Activated CD8-positive, alpha-beta T cell treated with anti-CD3 and anti-CD28 coated beads, Interleukin-2, amount 10 ng/mL, durations not matched to agents 7 days and 5 days (primary cell): ENCODE results near the gene ZNF850. TPM values are rescaled to one million over a fixed set of nuclear protein-coding genes. Genes with fewer than 3 reads are reported as not detected.
"Not testable (repeated sequence)": the region's sequence is repeated elsewhere in the genome, so short reads cannot be mapped to it uniquely, and the experiment has no call there.

Experiments used
- ATAC-seq: fragments of 150-1000 bp; cut with Tn5 transposase; one replicate; pipeline ENCODE4 v1.10.0; 2021; ENCODE audit warnings: moderate library complexity
- CTCF ChIA-PET: fragments of 350-600 bp; sonication (Branson Sonifier 250); formaldehyde crosslinking; loops from one replicate; lab custom pipeline; 2021; ENCODE audit warnings: antibody characterized with exemption; lab: Charles Lee
- POLR2A ChIA-PET: fragments of 350-600 bp; sonication (Branson Sonifier 250); formaldehyde crosslinking; loops from one replicate; lab custom pipeline; 2021; ENCODE audit warnings: antibody characterized with exemption; lab: Charles Lee
- DNase-seq: peaks from one replicate; pipeline ENCODE4 v3.0.0-alpha.2; 2020
- H3K27ac Mint-ChIP-seq: one replicate; pipeline ENCODE4 v1.8.0; 2021; ENCODE audit warnings: mild to moderate bottlenecking, mixed read lengths
- H3K27me3 Mint-ChIP-seq: one replicate; pipeline ENCODE4 v1.8.0; 2021; ENCODE audit warnings: low read depth, mixed read lengths
- H3K36me3 Mint-ChIP-seq: one replicate; pipeline ENCODE4 v1.8.0; 2021; ENCODE audit warnings: low read depth, mixed read lengths
- H3K4me1 Mint-ChIP-seq: one replicate; pipeline ENCODE4 v1.8.0; 2021; ENCODE audit warnings: low read depth, mixed read lengths
- H3K4me3 Mint-ChIP-seq: one replicate; pipeline ENCODE4 v1.8.0; 2021; ENCODE audit warnings: mild to moderate bottlenecking, mixed read lengths
- H3K9me3 Mint-ChIP-seq: one replicate; pipeline ENCODE4 v1.8.0; 2022; ENCODE audit warnings: mixed read lengths; ENCODE audit not compliant: insufficient read depth
- total RNA-seq, 2 experiments: library from RNA; stranded (reverse); gene quantifications; one replicate each; pipeline ENCODE4 v1.2.3, GENCODE V29; 2021

Gene ZNF850
- total RNA-seq, 2 experiments from 2014 or later: 9.8 to 12.5 TPM

GRCh38 chr19:36750066-36750691 lies 22.4 kb downstream of the ZNF850 start:
- H3K27ac Mint-ChIP-seq: no peak overlapping the region
- H3K9me3 Mint-ChIP-seq: peaks cover 67% of the 10 kb centered on the region
- H3K36me3 Mint-ChIP-seq: peaks cover 93% of the 10 kb centered on the region
- DNase-seq (no peak), ATAC-seq (no peak)
- H3K4me3 Mint-ChIP-seq: no peak overlapping the region
- ChIA-PET POLR2A (interaction anchor here (0.7 kb wide), 1 partner anchor 23 kb away, joined by 3 read pairs; the partner anchor contains the start of gene ZNF850), CTCF (no interaction called here)
- no peaks in the 10 kb centered on the region for H3K4me1 Mint-ChIP-seq
- no peaks in the 10 kb centered on the region for H3K27me3 Mint-ChIP-seq

GRCh38 chr19:36749613-36750012 lies 23.0 kb downstream of the ZNF850 start:
- Mint-ChIP-seq H3K36me3 (peaks cover 92% of the 10 kb centered on the region), H3K9me3 (peaks cover 70% of the 10 kb centered on the region)
- H3K4me3 Mint-ChIP-seq, H3K4me1 Mint-ChIP-seq, H3K27ac Mint-ChIP-seq, H3K27me3 Mint-ChIP-seq, DNase-seq, ATAC-seq, CTCF ChIA-PET: not testable (repeated sequence)
- POLR2A ChIA-PET: interaction anchor here (0.7 kb wide), 1 partner anchor 23 kb away, joined by 3 read pairs; the partner anchor contains the start of gene ZNF850

DNA sequence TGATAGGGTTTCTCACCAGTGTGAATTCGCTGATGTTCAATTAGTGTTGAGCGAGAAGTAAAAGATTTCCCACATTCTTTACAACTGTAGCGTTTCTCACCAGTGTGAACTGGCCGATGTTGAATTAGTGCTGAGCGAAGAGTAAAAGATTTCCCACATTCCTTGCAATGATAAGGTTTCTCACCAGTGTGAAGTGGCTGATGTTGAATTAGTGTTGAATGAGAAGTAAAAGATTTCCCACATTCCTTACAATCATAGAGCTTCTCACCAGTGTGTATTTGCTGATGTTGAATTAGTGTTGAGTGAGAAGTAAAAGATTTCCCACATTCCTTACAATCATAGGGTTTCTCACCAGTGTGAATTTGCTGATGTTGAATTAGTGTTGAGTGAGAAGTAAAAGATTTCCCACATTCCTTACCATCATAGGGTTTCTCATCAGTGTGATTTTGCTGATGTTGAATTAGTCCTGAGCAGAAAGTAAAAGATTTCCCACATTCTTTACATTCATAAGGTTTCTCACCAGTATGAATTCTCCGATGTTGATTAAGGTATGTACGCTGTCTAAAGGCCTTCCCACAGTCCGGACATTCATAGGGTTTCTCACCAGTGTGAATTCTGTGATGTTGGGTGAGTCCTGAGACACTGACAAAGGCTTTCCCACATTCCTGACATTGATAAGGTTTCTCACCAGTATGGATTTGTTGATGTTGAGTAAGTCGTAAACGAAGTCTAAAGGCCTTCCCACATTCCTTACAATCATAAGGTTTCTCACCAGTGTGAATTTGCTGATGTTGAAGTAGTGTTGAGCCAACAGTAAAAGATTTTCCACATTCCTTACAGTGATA lies 24.0 kb downstream of the ZNF850 start:
- DNase-seq (no peak), ATAC-seq (no peak)
- CTCF ChIA-PET: no interaction called here
- Mint-ChIP-seq H3K4me3 (no peak overlapping the region), H3K36me3 (peaks cover 88% of the 10 kb centered on the region), H3K27ac (no peak overlapping the region), H3K27me3 (no peaks in the 10 kb centered on the region), H3K9me3 (peaks cover 65% of the 10 kb centered on the region), H3K4me1 (no peaks in the 10 kb centered on the region)
- POLR2A ChIA-PET: no interaction called here

DNA sequence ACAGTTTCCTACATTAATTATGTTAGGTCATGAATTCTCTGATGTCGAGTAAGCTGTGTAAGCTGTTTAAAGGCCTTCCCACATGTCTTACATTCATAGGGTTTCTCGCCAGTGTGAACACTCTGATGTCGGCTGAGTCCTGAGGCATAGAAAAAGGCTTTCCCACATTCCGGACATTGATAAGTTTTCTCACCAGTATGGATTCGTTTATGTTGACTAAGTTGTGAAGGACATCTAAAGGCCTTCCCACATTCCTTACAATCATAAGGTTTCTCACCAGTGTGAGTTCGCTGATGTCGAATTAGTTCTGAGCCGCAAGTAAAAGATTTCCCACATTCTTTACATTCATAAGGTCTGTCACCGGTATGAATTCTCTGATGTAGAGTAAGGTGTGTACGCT lies 24.9 kb downstream of the ZNF850 start:
- H3K36me3 Mint-ChIP-seq: peaks cover 85% of the 10 kb centered on the region
- no peaks in the 10 kb centered on the region for H3K27me3 Mint-ChIP-seq
- H3K4me1 Mint-ChIP-seq: no peaks in the 10 kb centered on the region
- POLR2A ChIA-PET: interaction anchor here (0.7 kb wide), 1 partner anchor 27 kb away, joined by 3 read pairs; no protein-coding TSS in a partner anchor
- no peak overlapping the region for H3K4me3 Mint-ChIP-seq
- no peak overlapping the region for H3K27ac Mint-ChIP-seq
- ATAC-seq (no peak), DNase-seq (no peak)
- H3K9me3 Mint-ChIP-seq: peaks cover 68% of the 10 kb centered on the region
- CTCF ChIA-PET: no interaction called here

- no peak overlapping the region for H3K27ac Mint-ChIP-seq
- H3K36me3 Mint-ChIP-seq: peaks cover 73% of the 10 kb centered on the region
- H3K27me3 Mint-ChIP-seq: no peaks in the 10 kb centered on the region
- POLR2A ChIA-PET: no interaction called here
- ATAC-seq (no peak), DNase-seq (no peak)
- peaks cover 66% of the 10 kb centered on the region for H3K9me3 Mint-ChIP-seq
- no peak overlapping the region for H3K4me3 Mint-ChIP-seq
- CTCF ChIA-PET: no interaction called here
- no peaks in the 10 kb centered on the region for H3K4me1 Mint-ChIP-seq
Observed at GRCh38 chr19:36745870-36746269, 26.7 kb downstream of the ZNF850 start.

DNA sequence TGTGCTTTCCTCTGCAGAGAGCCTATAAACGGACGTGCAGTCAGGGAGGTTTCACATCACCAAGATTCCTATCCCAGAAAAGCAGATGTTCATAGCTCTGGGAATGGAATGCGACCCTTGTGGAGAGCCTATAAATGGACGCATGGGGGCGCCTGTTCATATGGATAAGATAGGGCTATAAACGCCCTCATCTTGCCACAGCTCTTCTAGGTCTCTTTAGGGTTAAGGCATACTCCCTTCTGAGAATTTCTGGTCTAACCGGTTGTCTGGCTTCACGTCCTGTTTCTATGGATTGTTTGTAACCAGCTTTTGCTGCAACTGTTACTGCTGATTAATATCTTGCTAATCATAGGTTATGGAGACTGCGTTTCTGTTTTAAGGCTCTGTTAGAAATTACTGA lies 36.4 kb downstream of the ZNF850 start:
- H3K4me1 Mint-ChIP-seq, H3K27ac Mint-ChIP-seq, ATAC-seq, DNase-seq, H3K4me3 Mint-ChIP-seq, CTCF ChIA-PET, H3K27me3 Mint-ChIP-seq: not testable (repeated sequence)
- peaks cover 43% of the 10 kb centered on the region for H3K36me3 Mint-ChIP-seq
- POLR2A ChIA-PET: interaction anchor here (0.8 kb wide), 1 partner anchor 291 kb away, joined by 3 read pairs; no protein-coding TSS in a partner anchor
- peaks cover 66% of the 10 kb centered on the region for H3K9me3 Mint-ChIP-seq

DNA sequence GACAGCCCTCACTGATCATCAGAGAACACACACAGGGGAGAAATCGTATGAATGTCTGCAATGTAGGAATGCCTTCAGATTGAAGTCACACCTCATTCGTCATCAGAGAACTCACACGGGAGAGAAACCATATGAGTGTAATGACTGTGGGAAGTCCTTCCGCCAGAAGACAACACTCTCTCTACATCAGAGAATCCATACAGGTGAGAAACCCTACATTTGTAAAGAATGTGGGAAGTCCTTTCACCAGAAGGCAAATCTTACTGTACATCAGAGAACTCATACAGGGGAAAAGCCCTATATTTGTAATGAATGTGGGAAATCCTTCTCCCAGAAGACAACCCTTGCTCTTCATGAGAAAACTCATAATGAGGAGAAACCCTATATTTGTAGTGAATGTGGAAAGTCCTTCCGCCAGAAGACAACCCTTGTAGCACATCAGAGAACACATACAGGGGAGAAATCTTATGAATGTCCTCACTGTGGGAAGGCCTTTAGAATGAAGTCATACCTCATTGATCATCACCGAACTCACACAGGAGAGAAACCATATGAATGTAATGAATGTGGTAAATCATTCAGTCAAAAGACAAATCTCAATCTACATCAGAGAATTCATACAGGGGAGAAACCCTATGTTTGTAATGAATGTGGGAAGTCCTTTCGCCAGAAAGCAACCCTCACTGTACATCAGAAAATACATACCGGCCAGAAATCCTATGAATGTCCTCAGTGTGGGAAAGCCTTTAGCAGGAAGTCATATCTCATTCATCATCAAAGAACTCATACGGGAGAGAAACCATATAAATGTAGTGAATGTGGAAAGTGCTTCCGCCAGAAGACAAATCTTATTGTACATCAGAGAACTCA lies 52.7 kb downstream of the ZNF850 start:
- POLR2A ChIA-PET: no interaction called here
- Mint-ChIP-seq H3K27ac (no peak overlapping the region), H3K9me3 (peaks cover 53% of the 10 kb centered on the region), H3K4me1 (no peaks in the 10 kb centered on the region), H3K27me3 (no peaks in the 10 kb centered on the region), H3K4me3 (no peak overlapping the region), H3K36me3 (peaks cover 64% of the 10 kb centered on the region)
- CTCF ChIA-PET: no interaction called here
- DNase-seq: no peak
- no peak for ATAC-seq

GRCh38 chr19:36709423-36709822 lies 63.2 kb downstream of the ZNF850 start:
- peaks cover 92% of the 10 kb centered on the region for H3K36me3 Mint-ChIP-seq
- POLR2A ChIA-PET: no interaction called here
- H3K27ac Mint-ChIP-seq: no peak overlapping the region
- DNase-seq (no peak), ATAC-seq (no peak)
- CTCF ChIA-PET: no interaction called here
- peaks cover 2% of the 10 kb centered on the region for H3K4me1 Mint-ChIP-seq
- H3K27me3 Mint-ChIP-seq: no peaks in the 10 kb centered on the region
- H3K4me3 Mint-ChIP-seq: no peak overlapping the region
- peaks cover 65% of the 10 kb centered on the region for H3K9me3 Mint-ChIP-seq

GRCh38 chr19:36707134-36707533 lies 65.5 kb downstream of the ZNF850 start:
- Mint-ChIP-seq H3K27ac (no peak overlapping the region), H3K4me3 (no peak overlapping the region), H3K9me3 (peaks cover 58% of the 10 kb centered on the region), H3K4me1 (peaks cover 2% of the 10 kb centered on the region), H3K36me3 (peaks cover 82% of the 10 kb centered on the region), H3K27me3 (no peaks in the 10 kb centered on the region)
- ChIA-PET CTCF (no interaction called here), POLR2A (no interaction called here)
- no peak for ATAC-seq
- DNase-seq: no peak

GRCh38 chr19:36688058-36688457 lies 84.5 kb downstream of the ZNF850 start:
- H3K4me1 Mint-ChIP-seq: peaks cover 26% of the 10 kb centered on the region
- peak overlapping the region; percentile 98 for H3K27ac Mint-ChIP-seq
- no peaks in the 10 kb centered on the region for H3K27me3 Mint-ChIP-seq
- H3K9me3 Mint-ChIP-seq: peaks cover 31% of the 10 kb centered on the region
- POLR2A ChIA-PET: interaction anchor here (0.9 to 1.0 kb wide), 2 partner anchors 159 to 819 kb away, joined by 4 read pairs; partner anchors contain the start of gene ZNF793
- ATAC-seq: no peak
- CTCF ChIA-PET: no interaction called here
- no peak for DNase-seq
- peaks cover 73% of the 10 kb centered on the region for H3K36me3 Mint-ChIP-seq
- H3K4me3 Mint-ChIP-seq: peak overlapping the region; percentile 98

DNA sequence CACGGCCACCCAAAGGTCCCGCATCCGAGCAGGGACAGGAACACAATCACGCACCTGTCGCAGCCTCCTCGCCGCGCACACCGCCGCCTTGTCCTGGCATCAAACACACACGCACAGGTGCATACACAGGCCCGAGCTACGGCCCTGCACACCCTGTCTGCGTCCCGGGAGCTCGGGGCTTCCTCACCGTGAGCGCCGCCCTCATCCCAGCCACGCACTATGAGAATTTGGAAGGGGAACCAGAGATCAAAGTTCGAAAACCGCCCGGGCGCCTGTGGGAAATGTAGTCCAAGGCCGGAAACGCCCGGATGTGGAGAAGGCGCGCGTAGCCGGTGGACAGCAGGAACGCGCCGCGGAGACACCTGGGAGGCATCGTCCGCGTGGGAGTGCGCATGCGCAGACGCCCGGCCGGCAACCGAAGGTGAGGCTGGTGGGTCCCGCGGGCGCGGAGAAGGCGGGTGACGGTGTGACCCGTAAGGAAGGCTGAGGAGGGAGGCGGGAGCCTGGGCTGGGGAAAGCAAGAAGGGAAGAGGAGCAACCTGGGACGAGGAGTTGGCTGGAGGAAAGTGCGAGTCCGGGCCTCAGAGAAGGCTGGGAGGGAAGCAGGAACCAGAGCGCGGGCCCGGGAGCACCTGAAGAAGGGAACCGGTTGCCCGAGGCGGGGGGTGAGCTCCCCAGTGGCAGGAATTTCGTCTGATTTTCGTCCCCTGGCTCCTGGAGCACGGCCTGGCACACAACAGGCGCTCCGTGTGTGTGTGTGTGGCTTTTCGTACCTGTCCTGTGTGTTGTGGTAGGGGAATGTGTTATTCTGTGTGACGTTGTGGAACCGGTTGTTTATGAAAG lies 85.2 kb downstream of the ZNF850 start, which contains the start of gene ZNF567:
Gene ZNF567, plus strand, starts transcription at position 399 of the 843 bp plus-strand sequence. CDS start 7,256 bp downstream, outside the sequence.
- H3K4me3 Mint-ChIP-seq: peak within 1 kb of the TSS; percentile 98
- peak within 1 kb of the TSS; percentile 98 for H3K27ac Mint-ChIP-seq
- CTCF ChIA-PET: no interaction called here

More for the DNA sequence above, 85.2 kb downstream of the ZNF850 start, which contains the start of gene ZNF567:
- H3K9me3 Mint-ChIP-seq: peaks cover 31% of the 10 kb centered on the region
- DNase-seq (peak; percentile 98), ATAC-seq (peak; percentile 94)
- H3K36me3 Mint-ChIP-seq: peaks cover 70% of the 10 kb centered on the region
- H3K4me1 Mint-ChIP-seq: peaks cover 26% of the 10 kb centered on the region
- H3K27me3 Mint-ChIP-seq: no peaks in the 10 kb centered on the region
- POLR2A ChIA-PET: interaction anchor here (0.6 to 2.6 kb wide), 5 partner anchors 21 to 819 kb away, joined by 3 to 8 read pairs (median 4); partner anchors contain the start of genes ZNF461 and ZNF793
